Measurements from ENCODE around the gene FCSK.
"Not testable (repeated sequence)": the region's sequence is repeated elsewhere in the genome, so short reads cannot be mapped to it uniquely, and the experiment has no call there.

The FCSK gene

DNA sequence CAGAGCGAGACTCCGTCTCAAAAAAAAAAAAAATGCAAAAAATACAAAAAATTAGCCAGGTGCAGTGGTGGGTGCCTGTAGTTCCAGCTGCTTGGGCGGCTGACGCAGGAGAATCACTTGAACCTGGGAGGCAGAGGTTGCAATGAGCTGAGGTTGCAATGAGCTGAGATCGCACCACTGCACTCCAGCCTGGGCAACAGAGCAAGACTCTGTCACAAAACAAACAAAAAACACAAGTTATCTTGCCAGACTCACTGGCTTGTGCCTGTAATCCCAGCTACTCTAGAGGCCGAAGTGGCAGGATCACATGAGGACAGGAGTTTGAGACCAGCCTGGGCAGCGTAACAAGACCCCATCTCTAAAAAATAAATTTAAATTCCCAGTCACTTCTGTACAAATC lies 12.1 kb upstream of the FCSK start:
- H3K27me3 ChIP-seq (ENCODE audit: insufficient read depth, low read length), result no peaks in the 10 kb centered on the region
- H3K4me3 ChIP-seq (ENCODE audit: low read length), result no peak overlapping the region
- no peak overlapping the region for H3K27ac ChIP-seq (ENCODE audit: low read length)
- no peaks in the 10 kb centered on the region for H3K9me3 ChIP-seq (ENCODE audit: insufficient read depth, low read depth, low read length)
- H3K9ac ChIP-seq (ENCODE audit: low read depth, low read length), result no peak overlapping the region
- H3K4me1 ChIP-seq (ENCODE audit: insufficient read depth, low read length), result peaks cover 11% of the 10 kb centered on the region; the same call in 1 of the 2 replicates
- no peaks in the 10 kb centered on the region for H3K36me3 ChIP-seq (ENCODE audit: insufficient read depth, low read depth, low read length)

DNA sequence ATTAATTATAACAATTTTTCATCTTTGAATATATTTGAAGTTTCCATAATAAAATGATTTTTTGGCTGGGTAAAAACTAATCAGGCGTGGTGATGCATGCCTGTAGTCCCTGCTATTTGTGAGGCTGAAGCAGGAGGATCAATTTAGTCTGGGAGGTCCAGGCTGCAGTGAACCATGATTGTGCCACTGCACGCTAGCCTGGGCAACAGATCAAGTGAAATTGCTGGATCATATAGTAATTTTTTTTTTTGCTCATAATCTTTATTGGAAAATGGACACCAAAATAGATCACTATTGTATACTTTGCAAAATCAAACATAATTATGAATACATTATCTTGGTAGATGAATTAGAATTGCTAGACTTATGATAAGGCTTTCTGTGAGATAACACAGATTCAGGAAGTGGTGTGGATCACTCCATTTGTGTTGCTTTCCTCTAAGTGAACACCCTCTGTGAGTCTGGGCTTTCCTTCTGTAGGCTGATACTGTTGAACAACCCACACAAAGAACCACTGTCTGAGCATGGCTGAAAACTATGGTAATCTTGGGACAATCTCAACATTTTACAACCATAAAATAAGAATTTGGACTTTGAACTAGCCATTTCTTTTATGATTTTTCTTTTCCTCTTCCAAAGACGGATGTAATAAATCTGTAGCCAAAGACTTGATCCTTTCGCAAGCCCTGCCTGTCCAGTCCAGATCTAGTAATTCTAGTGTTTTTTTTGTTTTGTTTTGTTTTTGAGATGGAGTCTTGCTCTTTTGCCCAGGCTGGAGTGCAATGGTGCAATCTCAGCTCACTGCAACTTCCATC lies 9.9 kb upstream of the FCSK start:
- no peaks in the 10 kb centered on the region for H3K27me3 ChIP-seq (ENCODE audit: insufficient read depth, low read length)
- no peak overlapping the region for H3K4me3 ChIP-seq (ENCODE audit: low read length)
- H3K27ac ChIP-seq (ENCODE audit: low read length), result no peak overlapping the region
- no peaks in the 10 kb centered on the region for H3K9me3 ChIP-seq (ENCODE audit: insufficient read depth, low read depth, low read length)
- H3K9ac ChIP-seq (ENCODE audit: low read depth, low read length), result no peak overlapping the region
- no peaks in the 10 kb centered on the region for H3K36me3 ChIP-seq (ENCODE audit: insufficient read depth, low read depth, low read length)
- H3K4me1 ChIP-seq (ENCODE audit: insufficient read depth, low read length), result peaks cover 3% of the 10 kb centered on the region; the same call in 1 of the 2 replicates

DNA sequence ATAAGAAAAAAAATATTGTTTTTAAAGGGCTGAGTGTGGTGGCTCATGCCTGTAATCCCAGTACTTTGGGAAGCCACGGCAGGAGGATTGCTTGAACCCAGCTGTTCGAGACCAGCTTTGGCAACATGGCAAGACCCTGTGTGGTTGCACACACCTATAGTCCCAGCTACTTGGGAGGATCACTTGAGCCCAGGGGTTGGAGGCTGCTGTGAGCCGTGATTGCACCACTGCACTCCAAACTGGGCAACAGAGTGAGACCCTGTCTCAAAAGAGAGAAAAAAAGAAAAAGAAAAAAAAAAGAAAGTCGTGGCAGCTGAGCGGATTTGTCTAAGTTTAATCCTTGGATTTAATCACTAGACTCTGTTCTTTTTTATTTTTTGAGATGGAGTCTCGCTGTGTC lies 6.3 kb upstream of the FCSK start:
- no peak overlapping the region for H3K9ac ChIP-seq (ENCODE audit: low read depth, low read length)
- no peaks in the 10 kb centered on the region for H3K27me3 ChIP-seq (ENCODE audit: insufficient read depth, low read length)
- no peaks in the 10 kb centered on the region for H3K36me3 ChIP-seq (ENCODE audit: insufficient read depth, low read depth, low read length)
- no peaks in the 10 kb centered on the region for H3K9me3 ChIP-seq (ENCODE audit: insufficient read depth, low read depth, low read length)
- H3K27ac ChIP-seq (ENCODE audit: low read length), result no peak overlapping the region
- no peak overlapping the region for H3K4me3 ChIP-seq (ENCODE audit: low read length)
- no peaks in the 10 kb centered on the region for H3K4me1 ChIP-seq (ENCODE audit: insufficient read depth, low read length)

DNA sequence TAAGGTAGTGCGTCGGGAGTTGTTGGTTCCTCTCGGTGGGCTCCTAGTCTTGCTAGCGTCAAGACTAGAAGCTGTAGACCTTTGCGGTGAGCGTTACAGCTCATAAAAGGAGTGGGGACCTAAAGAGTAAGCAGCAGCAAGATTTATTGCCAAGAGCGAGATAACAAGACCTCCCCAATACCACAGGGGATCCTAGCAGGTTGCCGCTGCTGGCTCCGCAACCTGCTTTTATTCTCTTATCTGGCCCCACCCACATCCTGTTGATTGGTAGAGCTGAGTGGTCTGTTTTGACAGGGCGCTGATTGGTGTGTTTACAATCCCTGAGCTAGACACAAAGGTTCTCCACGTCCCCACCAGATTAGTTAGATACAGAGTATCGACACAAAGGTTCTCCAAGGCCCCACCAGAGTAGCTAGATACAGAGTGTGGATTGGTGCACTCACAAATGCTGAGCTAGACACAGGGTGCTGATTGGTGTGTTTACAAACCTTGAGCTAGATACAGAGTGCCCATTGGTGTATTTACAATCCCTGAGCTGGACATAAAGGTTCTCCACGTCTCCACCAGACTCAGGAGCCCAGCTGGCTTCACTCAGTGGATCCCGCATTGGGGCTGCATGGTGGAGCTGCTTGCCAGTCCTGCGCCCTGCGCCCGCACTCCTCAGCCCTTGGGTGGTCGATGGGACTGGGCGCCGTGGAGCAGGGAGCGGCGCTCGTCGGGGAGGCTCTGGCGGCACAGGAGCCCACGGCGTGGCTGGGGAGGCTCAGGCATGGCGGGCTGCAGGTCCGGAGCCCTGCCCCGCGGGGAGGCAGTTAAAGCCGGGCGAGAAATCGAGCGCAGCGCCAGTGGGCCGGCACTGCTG lies 4.0 kb upstream of the FCSK start:
- H3K4me3 ChIP-seq (ENCODE audit: low read length); H3K36me3 ChIP-seq (ENCODE audit: insufficient read depth, low read depth, low read length); H3K9ac ChIP-seq (ENCODE audit: low read depth, low read length); H3K4me1 ChIP-seq (ENCODE audit: insufficient read depth, low read length); H3K9me3 ChIP-seq (ENCODE audit: insufficient read depth, low read depth, low read length); H3K27ac ChIP-seq (ENCODE audit: low read length); H3K27me3 ChIP-seq (ENCODE audit: insufficient read depth, low read length): not testable (repeated sequence)

DNA sequence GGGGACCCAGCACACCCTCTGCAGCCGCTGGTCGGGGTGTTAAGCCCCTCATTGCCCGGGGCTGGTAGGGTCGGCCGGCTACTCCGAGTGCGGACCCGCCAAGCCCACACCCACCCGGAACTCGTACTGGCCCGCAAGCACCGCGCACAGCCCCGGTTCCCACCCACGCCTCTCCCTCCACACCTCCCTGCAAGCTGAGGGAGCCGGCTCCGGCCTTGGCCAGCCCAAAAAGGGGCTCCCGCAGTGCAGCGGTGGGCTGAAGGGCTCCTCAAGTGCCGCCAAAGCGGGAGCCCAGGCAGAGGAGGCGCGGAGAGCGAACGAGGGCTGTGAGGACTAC lies 3.4 kb upstream of the FCSK start:
- not testable (repeated sequence) for H3K27me3 ChIP-seq (ENCODE audit: insufficient read depth, low read length); H3K36me3 ChIP-seq (ENCODE audit: insufficient read depth, low read depth, low read length); H3K9ac ChIP-seq (ENCODE audit: low read depth, low read length); H3K9me3 ChIP-seq (ENCODE audit: insufficient read depth, low read depth, low read length); H3K4me3 ChIP-seq (ENCODE audit: low read length); H3K27ac ChIP-seq (ENCODE audit: low read length); H3K4me1 ChIP-seq (ENCODE audit: insufficient read depth, low read length)

DNA sequence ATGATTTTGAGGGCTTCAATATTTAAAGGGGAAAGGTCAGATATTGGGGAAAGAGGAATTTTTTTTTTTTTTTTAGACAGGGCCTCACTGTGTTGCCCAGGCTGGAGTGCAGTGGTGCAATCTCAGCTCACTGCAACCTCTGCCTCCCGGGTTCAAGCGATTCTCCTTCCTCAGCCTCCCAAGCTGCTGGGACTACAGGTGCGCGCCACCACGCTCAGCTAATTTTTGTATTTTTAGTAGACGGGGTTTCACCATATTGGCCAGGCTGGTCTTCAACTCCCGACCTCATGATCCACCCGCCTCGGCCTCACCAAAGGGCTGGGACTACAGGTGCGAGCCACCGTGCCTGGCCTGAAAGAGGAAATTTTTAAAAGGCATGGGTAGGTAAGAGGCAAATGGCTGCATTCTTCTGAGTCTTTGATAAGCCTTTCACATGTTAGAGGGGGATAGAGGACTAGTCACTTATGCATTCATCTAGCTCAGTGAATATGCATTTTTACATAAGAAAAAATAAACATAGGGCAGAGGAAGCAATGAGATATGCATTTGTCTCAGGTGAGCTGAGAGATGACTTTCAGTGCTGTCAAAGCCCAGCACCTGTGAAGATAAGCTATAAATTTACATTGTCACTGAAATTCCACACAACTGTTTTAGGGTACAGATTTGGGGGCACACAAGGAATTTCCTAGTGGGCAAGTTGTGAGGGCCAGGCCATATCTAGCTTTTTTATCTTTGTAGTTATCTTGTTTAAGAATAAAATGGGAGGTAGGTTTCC lies 1.1 kb upstream of the FCSK start:
- H3K27me3 ChIP-seq (ENCODE audit: insufficient read depth, low read length), result no peaks in the 10 kb centered on the region
- peaks cover 3% of the 10 kb centered on the region; the same call in 1 of the 2 replicates for H3K4me1 ChIP-seq (ENCODE audit: insufficient read depth, low read length)
- no peaks in the 10 kb centered on the region for H3K36me3 ChIP-seq (ENCODE audit: insufficient read depth, low read depth, low read length)
- no peak overlapping the region for H3K27ac ChIP-seq (ENCODE audit: low read length)
- H3K9me3 ChIP-seq (ENCODE audit: insufficient read depth, low read depth, low read length), result no peaks in the 10 kb centered on the region
- peak overlapping the region; percentile 91; the same call in 1 of the 2 replicates for H3K9ac ChIP-seq (ENCODE audit: low read depth, low read length)
- peak overlapping the region; percentile 75 for H3K4me3 ChIP-seq (ENCODE audit: low read length)

DNA sequence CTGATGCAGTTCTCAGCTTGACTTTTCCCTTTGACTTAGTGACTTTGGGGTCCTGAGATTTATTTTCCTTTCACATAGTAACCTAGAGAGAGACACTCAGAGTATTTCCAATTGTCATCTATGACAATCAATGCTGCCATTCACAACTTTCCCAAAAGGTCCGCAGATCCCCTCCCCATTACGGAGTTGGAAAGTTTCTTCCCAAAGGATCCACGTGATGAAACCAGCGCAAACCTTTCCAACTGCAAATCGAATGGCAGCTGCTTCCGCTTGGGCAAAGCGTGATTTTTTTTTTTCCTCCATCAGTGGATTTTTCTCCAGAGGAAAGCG lies 538 bp upstream of the FCSK start:
- Histone ChIP-seq H3K36me3 (ENCODE audit: insufficient read depth, low read depth, low read length) (no peaks in the 10 kb centered on the region), H3K4me3 (ENCODE audit: low read length) (peak overlapping the region; percentile 75), H3K27me3 (ENCODE audit: insufficient read depth, low read length) (no peaks in the 10 kb centered on the region), H3K27ac (ENCODE audit: low read length) (peak overlapping the region; percentile 87), H3K9me3 (ENCODE audit: insufficient read depth, low read depth, low read length) (no peaks in the 10 kb centered on the region), H3K9ac (ENCODE audit: low read depth, low read length) (peak overlapping the region; percentile 91), H3K4me1 (ENCODE audit: insufficient read depth, low read length) (peaks cover 3% of the 10 kb centered on the region; the same call in 1 of the 2 replicates)

DNA sequence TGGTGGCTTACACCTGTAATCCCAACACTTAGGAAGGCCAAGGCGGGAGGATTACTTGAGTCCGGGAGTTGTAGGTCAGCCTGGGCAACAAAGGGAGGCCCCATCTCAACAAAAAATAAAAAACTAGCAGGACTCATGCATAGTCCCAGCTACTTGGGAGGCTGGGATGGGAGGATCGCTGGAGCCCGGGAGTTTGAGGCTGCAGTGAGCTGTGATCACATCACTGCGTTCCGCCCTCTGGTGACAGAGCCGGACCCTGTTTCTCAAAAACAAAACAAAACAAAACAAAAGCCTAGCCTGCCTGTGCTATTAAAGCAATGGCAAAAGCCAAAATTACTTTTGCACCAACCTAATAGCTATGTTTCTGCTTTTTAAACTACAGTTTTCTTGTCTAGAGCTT lies 1.5 kb downstream of the FCSK start:
- no peak overlapping the region for H3K4me3 ChIP-seq (ENCODE audit: low read length)
- no peaks in the 10 kb centered on the region for H3K9me3 ChIP-seq (ENCODE audit: insufficient read depth, low read depth, low read length)
- H3K27ac ChIP-seq (ENCODE audit: low read length), result no peak overlapping the region
- H3K4me1 ChIP-seq (ENCODE audit: insufficient read depth, low read length), result peaks cover 3% of the 10 kb centered on the region; the same call in 1 of the 2 replicates
- H3K27me3 ChIP-seq (ENCODE audit: insufficient read depth, low read length), result no peaks in the 10 kb centered on the region
- no peaks in the 10 kb centered on the region for H3K36me3 ChIP-seq (ENCODE audit: insufficient read depth, low read depth, low read length)
- no peak overlapping the region for H3K9ac ChIP-seq (ENCODE audit: low read depth, low read length)

DNA sequence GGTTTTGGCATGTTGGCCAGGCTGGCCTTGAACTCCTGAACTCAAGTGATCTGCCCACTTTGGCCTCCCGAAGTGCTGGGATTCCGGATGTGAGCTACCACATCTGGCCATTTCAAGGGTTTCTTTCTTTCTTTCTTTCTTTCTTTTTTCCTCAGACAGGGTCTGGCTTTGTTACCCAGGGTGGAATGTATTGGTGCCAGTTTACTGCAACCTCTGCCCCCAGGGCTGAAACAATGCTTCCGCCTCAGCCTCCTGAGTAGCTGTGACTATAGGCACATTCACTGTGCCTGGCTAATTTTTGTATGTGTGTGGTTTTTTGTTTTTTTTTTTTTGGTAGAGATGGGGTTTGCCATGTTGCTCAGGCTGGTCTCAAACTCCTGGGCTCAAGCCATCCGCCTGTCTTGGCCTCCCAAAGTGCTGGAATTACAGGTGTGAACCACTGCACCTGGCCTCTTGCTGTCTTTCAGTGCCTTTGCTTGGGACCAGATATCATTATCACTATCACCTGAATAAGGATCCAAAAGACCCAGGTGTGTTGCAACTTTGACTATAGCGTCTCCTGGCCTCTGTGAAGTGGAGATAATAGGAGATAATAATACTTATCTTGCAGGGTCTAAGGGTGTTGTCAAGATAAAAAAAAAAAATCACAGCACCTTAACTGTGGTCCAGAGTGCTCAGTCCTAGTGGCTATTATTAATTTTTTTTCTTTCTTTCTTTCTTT lies 3.2 kb downstream of the FCSK start:
- Histone ChIP-seq H3K9me3 (ENCODE audit: insufficient read depth, low read depth, low read length) (no peaks in the 10 kb centered on the region), H3K4me3 (ENCODE audit: low read length) (no peak overlapping the region), H3K27me3 (ENCODE audit: insufficient read depth, low read length) (no peaks in the 10 kb centered on the region), H3K36me3 (ENCODE audit: insufficient read depth, low read depth, low read length) (no peaks in the 10 kb centered on the region), H3K4me1 (ENCODE audit: insufficient read depth, low read length) (peaks cover 3% of the 10 kb centered on the region; the same call in 1 of the 2 replicates), H3K9ac (ENCODE audit: low read depth, low read length) (no peak overlapping the region), H3K27ac (ENCODE audit: low read length) (no peak overlapping the region)

DNA sequence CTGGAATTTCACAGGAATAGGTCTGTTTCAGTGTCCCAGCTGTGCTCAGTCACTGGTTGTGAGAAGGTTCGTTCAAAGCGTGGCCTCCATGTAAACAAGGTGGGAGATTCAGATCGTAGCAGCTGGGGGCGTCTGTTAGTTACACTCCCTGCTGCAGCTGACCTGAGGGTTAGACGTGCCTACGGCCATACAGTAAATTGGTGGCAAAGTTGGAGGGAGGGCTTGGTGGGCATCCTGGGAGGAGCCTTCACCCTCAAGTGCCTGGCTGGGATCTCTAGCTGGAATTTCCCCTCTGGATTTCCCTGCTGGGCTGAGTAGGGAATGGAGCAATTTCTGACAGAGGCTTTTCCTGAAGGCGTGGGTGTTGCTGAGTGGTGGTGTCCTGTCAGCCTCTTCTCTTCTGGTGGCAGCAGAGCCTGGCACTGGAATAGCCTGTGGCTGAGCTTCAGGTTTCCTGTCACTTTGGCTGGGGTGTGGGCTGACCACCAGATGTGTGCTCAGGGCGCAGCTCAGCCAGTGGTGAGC lies 6.4 kb downstream of the FCSK start:
- H3K9me3 ChIP-seq (ENCODE audit: insufficient read depth, low read depth, low read length), result no peaks in the 10 kb centered on the region
- H3K27ac ChIP-seq (ENCODE audit: low read length), result no peak overlapping the region
- no peaks in the 10 kb centered on the region for H3K27me3 ChIP-seq (ENCODE audit: insufficient read depth, low read length)
- no peak overlapping the region for H3K4me3 ChIP-seq (ENCODE audit: low read length)
- H3K4me1 ChIP-seq (ENCODE audit: insufficient read depth, low read length), result no peaks in the 10 kb centered on the region
- no peak overlapping the region for H3K9ac ChIP-seq (ENCODE audit: low read depth, low read length)
- no peaks in the 10 kb centered on the region for H3K36me3 ChIP-seq (ENCODE audit: insufficient read depth, low read depth, low read length)

DNA sequence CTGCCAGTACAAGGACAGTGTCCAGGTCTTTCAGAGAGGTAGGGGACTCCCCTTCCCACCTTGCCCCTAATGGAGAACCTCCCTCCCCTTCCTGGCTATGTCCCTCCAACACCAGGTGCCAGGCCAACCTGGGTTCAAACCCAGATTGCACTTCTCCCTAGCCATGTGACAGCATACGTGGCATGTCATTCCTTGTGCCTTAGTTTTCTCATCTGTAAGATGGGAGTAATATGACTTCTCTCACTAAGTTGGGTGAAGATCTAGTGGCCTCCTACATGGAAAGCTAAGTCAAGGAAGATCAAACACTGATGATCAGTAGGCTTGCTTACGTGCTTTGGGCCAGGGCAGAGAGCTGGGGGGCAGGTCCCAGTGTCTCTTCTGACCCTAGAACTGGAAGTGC lies 8.8 kb downstream of the FCSK start:
- Histone ChIP-seq H3K4me1 (ENCODE audit: insufficient read depth, low read length) (no peaks in the 10 kb centered on the region), H3K27me3 (ENCODE audit: insufficient read depth, low read length) (no peaks in the 10 kb centered on the region), H3K9ac (ENCODE audit: low read depth, low read length) (no peak overlapping the region), H3K36me3 (ENCODE audit: insufficient read depth, low read depth, low read length) (no peaks in the 10 kb centered on the region), H3K4me3 (ENCODE audit: low read length) (no peak overlapping the region), H3K27ac (ENCODE audit: low read length) (no peak overlapping the region), H3K9me3 (ENCODE audit: insufficient read depth, low read depth, low read length) (no peaks in the 10 kb centered on the region)

All from iPS-20b (cell line).